Upper lobe of left lung (tissue), 6 donors: ENCODE data around the gene SPZ1. TPM values are rescaled to one million over a fixed set of nuclear protein-coding genes. Genes with fewer than 3 reads are reported as not detected.

Source experiments
- ATAC-seq, 2 donors: fragments of 200-7000 bp; cut with Tn5 transposase; one replicate each; pipeline ENCODE4 v1.9.1; 2022; ENCODE audit warnings: mild to moderate bottlenecking in 2 of 2, moderate library complexity in 2 of 2; ENCODE audit not compliant: low FRiP score in 2 of 2
- DNase-seq, 2 donors: peaks; one replicate each; pipeline ENCODE4 v3.0.0-alpha.2; 2019 to 2020
- H3K27ac ChIP-seq, 4 donors: fragments of 200-600 bp; sonication (generic); one replicate each; pipeline ENCODE4 v1.5.1; 2016 to 2019
- H3K27me3 ChIP-seq, 4 donors: fragments of 200-600 bp; sonication (generic); one replicate each; pipeline ENCODE4 v1.5.1; 2017 to 2019
- H3K36me3 ChIP-seq, 4 donors: fragments of 200-600 bp; sonication (generic); one replicate each; pipeline ENCODE4 v1.5.1; 2016 to 2019
- H3K4me1 ChIP-seq, 4 donors: fragments of 200-600 bp; sonication (generic); one replicate each; pipeline ENCODE4 v1.5.1; 2018 to 2019
- H3K4me3 ChIP-seq, 4 donors: fragments of 200-600 bp; sonication (generic); one replicate each; pipeline ENCODE4 v1.5.1; 2017 to 2019; ENCODE audit warnings: mild to moderate bottlenecking in 2 of 4, moderate library complexity in 1 of 4
- H3K9me3 ChIP-seq, 4 donors: fragments of 200-600 bp; sonication (generic); one replicate each; pipeline ENCODE4 v1.5.1; 2018 to 2019
- CTCF ChIP-seq, 6 experiments: fragments of 450-650 bp in 4 of 6; fragments of 200-600 bp in 2 of 6; sonication (generic) in 2 of 6; IDR thresholded peaks; one replicate each; pipeline ENCODE4 v1.5.1; 2016 to 2019; ENCODE audit warnings: antibody characterized with exemption in 6 of 6
- EP300 ChIP-seq, 4 donors: sonication (generic); formaldehyde crosslinking; IDR thresholded peaks; one replicate each; pipeline ENCODE4 v1.5.1; 2017; ENCODE audit warnings: antibody characterized with exemption in 4 of 4, control low read depth in 2 of 4
- POLR2A ChIP-seq, 4 donors: fragments of 450-650 bp; IDR thresholded peaks; one replicate each; pipeline ENCODE4 v1.5.1; 2016 to 2017; ENCODE audit warnings: antibody characterized with exemption in 4 of 4, mild to moderate bottlenecking in 2 of 4
- POLR2AphosphoS5 ChIP-seq, 2 donors: sonication (generic); formaldehyde crosslinking; IDR thresholded peaks; one replicate each; pipeline ENCODE4 v1.5.1; 2017; ENCODE audit warnings: antibody characterized with exemption in 2 of 2
- WGBS, 2 donors: methylation state at CpG; one replicate each; pipeline ENCODE4 v1.1.5; 2017 to 2018; 5-methylcytosine and 5-hydroxymethylcytosine counted together
- total RNA-seq, 6 donors: library from RNA; depleted of rRNA in 4 of 6; stranded (reverse); fragments of >200 nt in 4 of 6; gene quantifications; one replicate each; pipeline versions ENCODE4 v1.1.0 to v1.2.1, GENCODE V29; 2016 to 2021
- donor health status: DM: no; HTN: no; CAD: no; lungs with moderate emphysema.
- donor health status: DM: no; HTN: yes; CAD: no; lungs with severe emphysema.

The SPZ1 gene
- total RNA-seq, 6 donors from 2014 or later: not detected

- 82 to 92% methylated on average over 1 of the region's 1 CpG for WGBS, 2 donors
- H3K27ac ChIP-seq: no peak overlapping the region
- H3K36me3 ChIP-seq: no peaks in the 10 kb centered on the region
- DNase-seq (no peak), ATAC-seq (no peak)
- no peaks in the 10 kb centered on the region for H3K27me3 ChIP-seq
- H3K4me3 ChIP-seq: no peak overlapping the region
- TF ChIP-seq CTCF (IDR thresholded peaks at IDR 0.05): no peak
- no peak for TF ChIP-seq POLR2AphosphoS5 (IDR thresholded peaks at IDR 0.05)
- no peak for TF ChIP-seq EP300 (IDR thresholded peaks at IDR 0.05)
- TF ChIP-seq POLR2A (IDR thresholded peaks at IDR 0.05): no peak
- H3K9me3 ChIP-seq: no peaks in the 10 kb centered on the region
- no peaks in the 10 kb centered on the region for H3K4me1 ChIP-seq
These were observed 5.1 kb downstream of the SPZ1 start for GRCh38 chr5:80324912-80325311.

GRCh38 chr5:80326468-80326867 lies 6.7 kb downstream of the SPZ1 start:
- Histone ChIP-seq H3K4me3 (no peak overlapping the region), H3K4me1 (no peaks in the 10 kb centered on the region)

GRCh38 chr5:80337379-80337778 lies 17.6 kb downstream of the SPZ1 start:
- no peak for TF ChIP-seq POLR2A (IDR thresholded peaks at IDR 0.05)
- TF ChIP-seq CTCF (IDR thresholded peaks at IDR 0.05): no peak
- no peak for TF ChIP-seq EP300 (IDR thresholded peaks at IDR 0.05)
- TF ChIP-seq POLR2AphosphoS5 (IDR thresholded peaks at IDR 0.05): no peak
- no peaks in the 10 kb centered on the region for H3K4me1 ChIP-seq
- WGBS, 2 donors: 75 to 85% methylated on average over 7 of the region's 7 CpGs
- H3K4me3 ChIP-seq: no peak overlapping the region
- no peak for DNase-seq
- no peak for ATAC-seq
- H3K9me3 ChIP-seq: no peaks in the 10 kb centered on the region
- no peaks in the 10 kb centered on the region for H3K27me3 ChIP-seq
- no peaks in the 10 kb centered on the region for H3K36me3 ChIP-seq
- no peak overlapping the region for H3K27ac ChIP-seq

More at GRCh38 chr5:80326468-80326867, 6.7 kb downstream of the SPZ1 start:
- no peaks in the 10 kb centered on the region for H3K36me3 ChIP-seq
- ATAC-seq (no peak), DNase-seq (no peak)
- 40 to 58% methylated on average over 1 of the region's 1 CpG for WGBS, 2 donors
- TF ChIP-seq CTCF (IDR thresholded peaks at IDR 0.05) (no peak), POLR2AphosphoS5 (IDR thresholded peaks at IDR 0.05) (no peak), POLR2A (IDR thresholded peaks at IDR 0.05) (no peak), EP300 (IDR thresholded peaks at IDR 0.05) (no peak)
- H3K27me3 ChIP-seq: no peaks in the 10 kb centered on the region
- H3K9me3 ChIP-seq: no peaks in the 10 kb centered on the region
- H3K27ac ChIP-seq: no peak overlapping the region

GRCh38 chr5:80339116-80339515 lies 19.3 kb downstream of the SPZ1 start:
- H3K27me3 ChIP-seq: no peaks in the 10 kb centered on the region
- no peak for TF ChIP-seq POLR2A (IDR thresholded peaks at IDR 0.05)
- no peak for TF ChIP-seq POLR2AphosphoS5 (IDR thresholded peaks at IDR 0.05)
- no peak for TF ChIP-seq EP300 (IDR thresholded peaks at IDR 0.05)
- TF ChIP-seq CTCF (IDR thresholded peaks at IDR 0.05): no peak
- ATAC-seq (no peak), DNase-seq (no peak)
- no peaks in the 10 kb centered on the region for H3K9me3 ChIP-seq
- H3K4me1 ChIP-seq: no peaks in the 10 kb centered on the region
- H3K27ac ChIP-seq: no peak overlapping the region
- H3K36me3 ChIP-seq: no peaks in the 10 kb centered on the region
- 90 to 94% methylated on average over 7 of the region's 7 CpGs for WGBS, 2 donors
- no peak overlapping the region for H3K4me3 ChIP-seq

- ATAC-seq: no peak
- Histone ChIP-seq H3K27me3 (no peaks in the 10 kb centered on the region), H3K27ac (no peak overlapping the region), H3K9me3 (no peaks in the 10 kb centered on the region), H3K4me3 (no peak overlapping the region), H3K36me3 (no peaks in the 10 kb centered on the region), H3K4me1 (no peaks in the 10 kb centered on the region)
- no peak for TF ChIP-seq POLR2AphosphoS5 (IDR thresholded peaks at IDR 0.05)
- no peak for TF ChIP-seq EP300 (IDR thresholded peaks at IDR 0.05)
- TF ChIP-seq POLR2A (IDR thresholded peaks at IDR 0.05): no peak
- TF ChIP-seq CTCF (IDR thresholded peaks at IDR 0.05): no peak
- DNase-seq: no peak
- 72 to 76% methylated on average over 4 of the region's 4 CpGs for WGBS, 2 donors
These were observed 21.4 kb downstream of the SPZ1 start for GRCh38 chr5:80341016-80341775.
